Measurements from ENCODE around the gene TMEM214. TPM values are rescaled to one million over a fixed set of nuclear protein-coding genes. Genes with fewer than 3 reads are reported as not detected.
A peak's percentile ranks its signal among the peaks of the same experiment; 100 is the strongest.

The TMEM214 gene
- total RNA-seq, 2 donors from 2014 or later = 59.9 to 119 TPM

DNA sequence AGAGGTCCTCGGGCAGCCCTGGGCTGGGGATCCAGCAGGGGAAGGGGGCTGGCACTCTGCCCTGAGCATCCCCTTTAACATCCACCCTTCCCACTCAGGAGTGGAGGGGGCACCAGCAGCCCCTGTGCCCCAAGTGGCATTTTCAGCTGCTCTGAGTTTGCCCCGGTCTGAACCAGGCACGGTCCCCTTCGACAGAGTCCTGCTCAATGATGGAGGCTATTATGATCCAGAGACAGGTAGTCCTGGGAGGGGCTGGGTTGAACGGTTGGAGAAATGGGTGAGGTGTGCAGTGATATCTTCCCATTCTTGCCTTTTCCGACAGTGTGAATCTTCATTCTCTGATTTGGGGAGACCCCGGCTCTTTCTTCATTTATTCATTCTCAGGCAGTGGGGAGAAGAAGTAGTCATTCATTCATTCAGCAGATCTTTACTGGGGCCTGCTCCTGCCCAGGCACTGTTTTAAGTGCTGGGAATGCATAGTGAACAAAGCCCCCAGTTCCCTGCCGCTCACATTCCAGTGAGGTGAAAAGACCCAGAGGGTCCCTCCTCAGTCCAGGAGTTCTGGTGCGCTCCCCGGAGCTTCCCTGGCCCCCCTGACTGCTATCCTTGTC lies 52.4 kb downstream of the TMEM214 start:
- Histone ChIP-seq H3K27me3 (no peaks in the 10 kb centered on the region), H3K4me3 (peak overlapping the region in 1 of 2 donors; percentile 74), H3K9me3 (no peaks in the 10 kb centered on the region), H3K4me1 (peaks cover 39% of the 10 kb centered on the region), H3K36me3 (replicated peaks in 1 of 2; ENCODE audit: insufficient read depth in 1 of 2, low read depth in 2 of 2) (no peaks in the 10 kb centered on the region), H3K27ac (peak overlapping the region; percentile 76 to 96 (median 86))
- intact Hi-C loops (cut with DNase I) = no loop called here
- 50 to 63% methylated on average over 8 to 10 of the region's 10 CpGs for WGBS, 2 donors
- TF ChIP-seq CTCF (IDR thresholded peaks at IDR 0.05) = peak in 2 of 7 experiments; percentile 22 to 37
- TF ChIP-seq POLR2A (IDR thresholded peaks at IDR 0.05) = no peak
- DNase-seq (no peak), ATAC-seq (no peak)

GRCh38 chr2:27085673-27086089 lies 52.9 kb downstream of the TMEM214 start:
- intact Hi-C loops (cut with DNase I) = no loop called here
- TF ChIP-seq POLR2A (IDR thresholded peaks at IDR 0.05) = peak in 2 of 3 donors; percentile 10 to 27
- peak in 4 of 7 experiments; percentile 5 to 49 (median 24) for TF ChIP-seq CTCF (IDR thresholded peaks at IDR 0.05)
- Histone ChIP-seq H3K9me3 (no peaks in the 10 kb centered on the region), H3K36me3 (replicated peaks in 1 of 2; ENCODE audit: insufficient read depth in 1 of 2, low read depth in 2 of 2) (no peaks in the 10 kb centered on the region), H3K27me3 (no peaks in the 10 kb centered on the region), H3K4me3 (peak overlapping the region; percentile 55 to 74), H3K4me1 (peaks cover 38% of the 10 kb centered on the region), H3K27ac (peak overlapping the region; percentile 76 to 96 (median 86))
- peak; percentile 51 for ATAC-seq
- 1 to 2% methylated on average over 10 to 38 of the region's 38 CpGs for WGBS, 2 donors
- peak; percentile 70 to 81 (median 78) for DNase-seq

- WGBS, 2 donors = 1% methylated on average over 79 of the region's 81 CpGs; no CpG with 5 or more reads in 1 of the 2 donors
- TF ChIP-seq CTCF (IDR thresholded peaks at IDR 0.05) (peak; percentile 71 to 99 (median 97)), POLR2A (IDR thresholded peaks at IDR 0.05) (peak; percentile 70 to 77 (median 76))
- ATAC-seq = peak; percentile 92
- peak; percentile 95 to 97 (median 96) for DNase-seq
- peaks cover 33% of the 10 kb centered on the region for H3K4me1 ChIP-seq
- H3K27me3 ChIP-seq = no peaks in the 10 kb centered on the region
- no peaks in the 10 kb centered on the region for H3K36me3 ChIP-seq (replicated peaks in 1 of 2; ENCODE audit: insufficient read depth in 1 of 2, low read depth in 2 of 2)
- H3K27ac ChIP-seq = peak overlapping the region; percentile 76 to 96 (median 86)
- intact Hi-C loops (cut with DNase I) = no loop called here
- no peaks in the 10 kb centered on the region for H3K9me3 ChIP-seq
- H3K4me3 ChIP-seq = peak overlapping the region; percentile 55 to 74
Measured at GRCh38 chr2:27086090-27086723, 53.4 kb downstream of the TMEM214 start.

- H3K9me3 ChIP-seq = no peaks in the 10 kb centered on the region
- H3K4me1 ChIP-seq = peaks cover 26% of the 10 kb centered on the region
- intact Hi-C loops (cut with DNase I) = no loop called here
- WGBS, 2 donors = 7 to 28% methylated on average over 21 to 52 of the region's 54 CpGs
- ATAC-seq (peak; percentile 11), DNase-seq (peak; percentile 57 to 73 (median 66))
- no peak for TF ChIP-seq POLR2A (IDR thresholded peaks at IDR 0.05)
- TF ChIP-seq CTCF (IDR thresholded peaks at IDR 0.05) = no peak
- peak within 1 kb of the TSS; percentile 76 to 96 (median 86) for H3K27ac ChIP-seq
- H3K4me3 ChIP-seq = peak within 1 kb of the TSS; percentile 55 to 74
- H3K27me3 ChIP-seq = no peaks in the 10 kb centered on the region
- no peaks in the 10 kb centered on the region for H3K36me3 ChIP-seq (replicated peaks in 1 of 2; ENCODE audit: insufficient read depth in 1 of 2, low read depth in 2 of 2)
Measured at GRCh38 chr2:27086724-27087593, 54.2 kb downstream of the TMEM214 start, which contains the start of gene KHK. TSS of gene KHK (plus strand) at chr2:27086772. CDS start at chr2:27087260, 488 bp downstream.
